Measurements from ENCODE around the gene GAREM1. TPM values are rescaled to one million over a fixed set of nuclear protein-coding genes. Genes with fewer than 3 reads are reported as not detected.

GAREM1 gene
- total and polyA plus RNA-seq, 2 experiments from 2014 or later = 6.9 to 7.1 TPM

DNA sequence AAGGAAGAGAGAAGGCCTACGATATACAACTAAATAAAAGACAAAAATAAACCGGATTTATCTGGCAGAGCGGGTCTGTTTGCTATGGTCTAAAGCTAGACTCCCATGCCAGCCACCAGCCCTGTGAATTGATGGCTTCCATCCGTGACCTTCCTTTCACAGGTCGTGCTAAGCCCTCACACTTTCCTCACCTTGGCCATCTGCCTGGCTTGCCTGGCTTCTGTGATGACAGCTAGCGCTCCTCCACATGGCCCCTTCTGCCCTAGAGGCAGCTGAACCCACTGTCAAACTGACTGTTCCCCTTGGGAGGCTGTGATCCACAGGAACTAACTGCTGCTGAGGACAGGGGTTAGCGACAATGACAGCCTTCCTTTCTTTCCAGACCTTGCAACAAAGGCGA lies 32.5 kb downstream of the GAREM1 start:
- H3K36me3 ChIP-seq (replicated peaks; ENCODE audit: insufficient read depth, low read depth) = no peaks in the 10 kb centered on the region
- TF ChIP-seq, protein P1, sequence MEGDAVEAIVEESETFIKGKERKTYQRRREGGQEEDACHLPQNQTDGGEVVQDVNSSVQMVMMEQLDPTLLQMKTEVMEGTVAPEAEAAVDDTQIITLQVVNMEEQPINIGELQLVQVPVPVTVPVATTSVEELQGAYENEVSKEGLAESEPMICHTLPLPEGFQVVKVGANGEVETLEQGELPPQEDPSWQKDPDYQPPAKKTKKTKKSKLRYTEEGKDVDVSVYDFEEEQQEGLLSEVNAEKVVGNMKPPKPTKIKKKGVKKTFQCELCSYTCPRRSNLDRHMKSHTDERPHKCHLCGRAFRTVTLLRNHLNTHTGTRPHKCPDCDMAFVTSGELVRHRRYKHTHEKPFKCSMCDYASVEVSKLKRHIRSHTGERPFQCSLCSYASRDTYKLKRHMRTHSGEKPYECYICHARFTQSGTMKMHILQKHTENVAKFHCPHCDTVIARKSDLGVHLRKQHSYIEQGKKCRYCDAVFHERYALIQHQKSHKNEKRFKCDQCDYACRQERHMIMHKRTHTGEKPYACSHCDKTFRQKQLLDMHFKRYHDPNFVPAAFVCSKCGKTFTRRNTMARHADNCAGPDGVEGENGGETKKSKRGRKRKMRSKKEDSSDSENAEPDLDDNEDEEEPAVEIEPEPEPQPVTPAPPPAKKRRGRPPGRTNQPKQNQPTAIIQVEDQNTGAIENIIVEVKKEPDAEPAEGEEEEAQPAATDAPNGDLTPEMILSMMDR (IDR thresholded peaks at IDR 0.05; ENCODE audit: poor library complexity) = no peak
- no peak for TF ChIP-seq EZH2phosphoT487 (IDR thresholded peaks at IDR 0.05; ENCODE audit: low read depth, severe bottlenecking, unreplicated experiment)
- H3K9me2 ChIP-seq (replicated peaks; ENCODE audit: insufficient read depth) = no peaks in the 10 kb centered on the region
- H3K4me2 ChIP-seq = no peak overlapping the region
- H2AFZ ChIP-seq = no peak overlapping the region
- no peaks in the 10 kb centered on the region for H3K9me3 ChIP-seq (ENCODE audit: low read depth)
- H3K27me3 ChIP-seq = no peaks in the 10 kb centered on the region
- no peak overlapping the region for H3K4me3 ChIP-seq
- peaks cover 47% of the 10 kb centered on the region for H3K79me2 ChIP-seq
- DNase-seq (ENCODE audit: low spot score) = no peak
- no peak overlapping the region for H3K27ac ChIP-seq
- no peaks in the 10 kb centered on the region for H3K4me1 ChIP-seq (ENCODE audit: insufficient read depth)
- WGBS (ENCODE audit: low lambda C conversion rate, missing lambda C conversion rate) = 88% methylated on average over 8 of the region's 8 CpGs
- peaks cover 9% of the 10 kb centered on the region for H4K20me1 ChIP-seq (ENCODE audit: insufficient read depth, poor library complexity, severe bottlenecking)

DNA sequence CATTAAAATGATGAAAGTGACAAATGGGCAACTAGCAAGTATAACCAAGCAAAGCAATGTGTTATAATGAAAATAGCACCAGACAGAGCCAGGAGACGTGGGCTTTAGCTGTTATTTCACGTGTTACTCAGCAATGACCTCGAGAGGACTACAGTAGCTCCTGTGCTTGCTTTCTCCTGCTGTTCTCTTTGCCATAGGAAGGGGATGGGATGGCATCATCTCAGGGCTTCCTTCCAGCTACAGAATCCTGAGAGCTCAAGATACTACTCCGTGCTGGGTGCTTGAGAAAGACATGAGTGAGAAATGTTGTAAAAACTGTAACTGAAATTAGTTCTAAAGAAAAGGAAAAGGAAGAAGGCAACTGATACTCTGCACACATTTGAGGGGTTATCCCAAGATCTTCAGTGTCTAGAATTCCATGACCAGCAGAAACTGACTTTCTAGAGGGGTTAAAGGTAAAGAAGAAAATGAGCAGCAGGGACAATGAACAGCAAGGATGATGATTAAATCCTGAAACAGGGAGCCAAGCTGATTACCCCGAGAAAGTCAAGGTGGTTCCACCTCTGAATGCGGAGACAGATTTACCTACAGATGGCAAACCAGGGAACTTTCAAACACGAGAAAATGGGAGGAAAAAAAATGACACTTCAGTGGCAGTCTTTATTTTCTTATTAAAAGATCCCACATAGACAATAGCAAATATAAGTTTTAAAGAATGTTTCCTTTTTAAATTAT lies 33.4 kb downstream of the GAREM1 start:
- Histone ChIP-seq H4K20me1 (ENCODE audit: insufficient read depth, poor library complexity, severe bottlenecking) (peaks cover 9% of the 10 kb centered on the region), H3K27me3 (no peaks in the 10 kb centered on the region), H3K79me2 (peaks cover 50% of the 10 kb centered on the region), H3K27ac (no peak overlapping the region), H3K9me2 (replicated peaks; ENCODE audit: insufficient read depth) (no peaks in the 10 kb centered on the region), H3K9me3 (ENCODE audit: low read depth) (no peaks in the 10 kb centered on the region), H3K4me3 (no peak overlapping the region), H2AFZ (no peak overlapping the region), H3K4me2 (no peak overlapping the region), H3K36me3 (replicated peaks; ENCODE audit: insufficient read depth, low read depth) (no peaks in the 10 kb centered on the region), H3K4me1 (ENCODE audit: insufficient read depth) (no peaks in the 10 kb centered on the region)
- TF ChIP-seq EZH2phosphoT487 (IDR thresholded peaks at IDR 0.05; ENCODE audit: low read depth, severe bottlenecking, unreplicated experiment) (no peak), EZH2 (IDR thresholded peaks at IDR 0.05; ENCODE audit: borderline replicate concordance) (no peak)
- TF ChIP-seq, protein P1 (IDR thresholded peaks at IDR 0.05; ENCODE audit: poor library complexity) = no peak
- no peak for DNase-seq (ENCODE audit: low spot score)
- 88% methylated on average over 7 of the region's 7 CpGs for WGBS (ENCODE audit: low lambda C conversion rate, missing lambda C conversion rate)

DNA sequence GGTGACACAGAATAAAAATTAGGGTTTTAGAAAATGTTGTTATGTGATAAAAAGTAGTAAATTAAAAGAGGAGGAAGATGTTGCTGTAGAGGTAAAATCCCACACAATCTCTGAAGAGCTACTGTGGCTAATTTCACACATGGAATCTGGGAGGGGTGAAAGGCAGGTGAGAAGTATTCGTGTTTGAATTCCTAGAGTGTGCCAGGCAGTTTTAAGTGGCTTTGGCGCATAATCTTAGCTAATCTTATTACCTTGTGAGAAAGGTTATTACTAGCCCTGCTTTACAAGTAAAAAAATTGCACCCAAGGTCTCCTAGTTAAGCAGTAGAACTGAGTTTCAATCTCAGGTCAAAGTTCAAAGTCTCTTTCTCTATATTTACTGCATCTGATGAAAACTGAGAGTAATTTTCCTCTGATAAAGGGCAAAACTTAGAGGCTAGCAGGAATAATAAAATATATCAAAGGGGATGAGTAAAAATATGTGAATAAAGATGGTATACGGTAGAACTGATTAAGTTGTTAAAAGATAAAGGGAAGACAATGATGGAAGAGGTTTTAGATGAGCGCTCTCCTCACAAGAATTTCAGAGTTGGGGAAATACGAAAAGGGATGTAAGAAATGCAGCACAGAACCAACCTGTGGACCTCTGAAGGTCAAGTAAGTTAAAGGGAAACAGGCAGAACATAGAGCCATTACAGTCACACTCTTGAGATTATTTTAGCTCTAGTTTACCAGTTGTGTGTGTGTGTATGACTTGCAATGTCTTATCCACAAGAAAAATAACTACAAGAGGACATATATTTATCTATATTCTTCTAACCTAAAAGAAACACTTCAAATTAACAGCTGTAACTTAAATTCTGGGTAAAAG lies 34.8 kb downstream of the GAREM1 start:
- no peaks in the 10 kb centered on the region for H3K27me3 ChIP-seq

More for the DNA sequence above, 34.8 kb downstream of the GAREM1 start:
- no peak for DNase-seq (ENCODE audit: low spot score)
- Histone ChIP-seq H2AFZ (no peak overlapping the region), H3K4me1 (ENCODE audit: insufficient read depth) (no peaks in the 10 kb centered on the region), H3K9me2 (replicated peaks; ENCODE audit: insufficient read depth) (no peaks in the 10 kb centered on the region), H3K9me3 (ENCODE audit: low read depth) (no peaks in the 10 kb centered on the region), H3K4me2 (no peak overlapping the region), H3K27ac (no peak overlapping the region), H3K4me3 (no peak overlapping the region), H4K20me1 (ENCODE audit: insufficient read depth, poor library complexity, severe bottlenecking) (peaks cover 4% of the 10 kb centered on the region), H3K36me3 (replicated peaks; ENCODE audit: insufficient read depth, low read depth) (no peaks in the 10 kb centered on the region), H3K79me2 (peaks cover 51% of the 10 kb centered on the region)
- 68% methylated on average over 5 of the region's 5 CpGs for WGBS (ENCODE audit: low lambda C conversion rate, missing lambda C conversion rate)
- TF ChIP-seq, protein P1 (IDR thresholded peaks at IDR 0.05; ENCODE audit: poor library complexity) = no peak
- TF ChIP-seq EZH2phosphoT487 (IDR thresholded peaks at IDR 0.05; ENCODE audit: low read depth, severe bottlenecking, unreplicated experiment) = no peak
- TF ChIP-seq EZH2 (IDR thresholded peaks at IDR 0.05; ENCODE audit: borderline replicate concordance) = no peak
